Measurements from ENCODE around the gene PRR13.
"Not testable (repeated sequence)": the region's sequence is repeated elsewhere in the genome, so short reads cannot be mapped to it uniquely, and the experiment has no call there.

The PRR13 gene, protein sequence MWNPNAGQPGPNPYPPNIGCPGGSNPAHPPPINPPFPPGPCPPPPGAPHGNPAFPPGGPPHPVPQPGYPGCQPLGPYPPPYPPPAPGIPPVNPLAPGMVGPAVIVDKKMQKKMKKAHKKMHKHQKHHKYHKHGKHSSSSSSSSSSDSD

DNA sequence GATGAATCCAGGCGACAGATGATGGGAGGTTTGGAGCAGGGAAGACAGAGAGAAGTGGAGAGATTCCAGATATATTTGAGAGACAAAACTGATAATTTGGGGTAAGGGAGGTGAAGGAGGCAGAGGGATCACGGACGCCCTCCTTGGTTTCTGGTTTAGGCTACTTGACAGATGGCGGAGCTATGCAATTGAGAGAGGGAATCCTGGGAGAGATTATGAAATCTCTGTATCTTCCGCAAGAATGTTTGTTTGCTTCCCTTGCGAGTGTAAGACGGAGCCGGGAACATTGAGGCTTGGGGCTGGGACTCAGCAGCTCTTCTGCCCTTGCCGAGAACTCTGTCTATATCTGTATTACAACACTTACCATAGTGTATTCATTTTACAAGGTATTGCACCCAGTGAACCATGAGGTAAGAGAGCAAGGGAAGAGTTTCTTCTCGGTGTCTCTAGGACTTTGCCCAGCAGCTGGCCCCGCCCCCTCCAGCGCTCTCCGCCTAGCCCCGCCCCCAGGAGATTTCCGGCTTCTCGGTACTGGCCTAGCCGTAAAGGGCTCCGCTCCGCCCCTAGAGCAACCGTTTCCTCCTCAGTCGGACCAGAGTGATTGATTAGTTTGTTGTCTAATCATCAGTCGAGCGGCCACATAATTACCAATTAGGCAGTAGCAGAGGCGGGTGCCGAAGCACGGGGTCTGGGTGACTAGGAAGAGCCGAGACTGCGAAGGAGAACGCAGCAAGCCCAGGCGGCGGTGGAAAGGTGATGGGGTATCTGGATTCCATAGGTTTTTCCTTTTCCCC is at the start of gene PRR13:
PRR13 (plus strand) TSS at position 695 of the 794 bp plus-strand sequence. CDS start 981 bp downstream, outside the sequence.
- DNase-seq (ENCODE audit: low read depth in 2 of 2) = peak; percentile 98 to 99

DNA sequence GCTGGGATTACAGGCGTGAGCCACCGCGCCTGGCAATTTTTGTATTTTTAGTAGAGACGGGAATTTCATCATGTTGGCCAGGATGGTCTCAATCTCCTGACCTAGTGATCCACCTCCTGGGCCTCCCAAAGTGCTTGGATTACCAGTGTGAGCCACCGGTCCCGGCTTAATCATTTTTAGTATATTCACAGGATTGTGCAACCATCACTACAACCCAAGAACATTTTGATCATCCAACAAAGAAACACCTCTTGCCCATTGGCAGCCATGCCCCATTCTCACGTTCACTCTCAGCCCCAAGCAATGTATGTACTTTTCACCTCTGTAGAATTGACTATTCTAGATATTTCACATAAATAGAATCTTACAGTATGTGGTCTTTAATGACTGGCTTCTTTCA is 41.6 kb upstream of the PRR13 start:
- DNase-seq (ENCODE audit: low read depth in 2 of 2) = no peak

DNA sequence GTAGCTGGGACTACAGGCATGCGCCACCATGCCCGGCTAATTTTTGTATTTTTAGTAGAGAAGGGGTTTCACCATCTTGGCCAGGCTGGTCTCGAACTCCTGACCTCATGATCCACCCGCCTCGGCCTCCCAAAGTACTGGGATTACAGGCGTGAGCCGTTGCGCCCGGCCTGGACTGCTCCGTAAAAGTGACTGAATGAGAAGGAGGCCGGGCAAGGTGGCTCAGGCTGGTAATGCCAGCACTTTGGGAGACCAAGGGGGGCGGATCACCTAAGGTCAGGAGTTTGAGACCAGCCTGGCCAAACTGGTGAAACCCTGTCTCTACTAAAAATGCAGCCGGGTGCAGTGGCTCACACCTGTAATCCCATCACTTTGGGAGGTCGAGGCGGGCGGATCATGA is 39.2 kb upstream of the PRR13 start:
- DNase-seq (ENCODE audit: low read depth in 2 of 2) = not testable (repeated sequence)

DNA sequence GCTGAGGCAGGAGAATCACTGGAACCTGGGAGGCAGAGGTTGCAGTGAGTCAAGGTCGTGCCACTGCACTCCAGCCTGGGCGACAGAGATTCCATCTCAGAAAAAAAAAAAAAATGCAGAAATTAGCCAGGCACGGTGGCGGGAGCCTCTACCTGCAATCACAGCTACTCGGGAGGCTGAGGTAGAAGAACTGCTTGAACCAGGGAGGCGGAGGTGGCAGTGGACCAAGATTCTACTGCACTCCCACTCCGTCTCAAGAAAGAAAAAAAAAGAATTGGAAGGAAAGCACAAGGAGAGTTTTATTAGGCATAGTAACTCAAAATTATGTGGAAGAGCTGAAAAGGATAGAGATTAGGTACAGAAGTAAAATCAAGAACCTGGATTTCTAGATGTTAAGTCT is 38.7 kb upstream of the PRR13 start:
- no peak for DNase-seq (ENCODE audit: low read depth in 2 of 2)

DNA sequence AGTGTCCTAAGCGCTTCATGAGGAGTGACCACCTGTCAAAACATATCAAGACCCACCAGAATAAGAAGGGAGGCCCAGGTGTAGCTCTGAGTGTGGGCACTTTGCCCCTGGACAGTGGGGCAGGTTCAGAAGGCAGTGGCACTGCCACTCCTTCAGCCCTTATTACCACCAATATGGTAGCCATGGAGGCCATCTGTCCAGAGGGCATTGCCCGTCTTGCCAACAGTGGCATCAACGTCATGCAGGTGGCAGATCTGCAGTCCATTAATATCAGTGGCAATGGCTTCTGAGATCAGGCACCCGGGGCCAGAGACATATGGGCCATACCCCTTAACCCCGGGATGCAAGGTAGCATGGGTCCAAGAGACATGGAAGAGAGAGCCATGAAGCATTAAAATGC is 30.6 kb upstream of the PRR13 start:
- no peak for DNase-seq (ENCODE audit: low read depth in 2 of 2)

DNA sequence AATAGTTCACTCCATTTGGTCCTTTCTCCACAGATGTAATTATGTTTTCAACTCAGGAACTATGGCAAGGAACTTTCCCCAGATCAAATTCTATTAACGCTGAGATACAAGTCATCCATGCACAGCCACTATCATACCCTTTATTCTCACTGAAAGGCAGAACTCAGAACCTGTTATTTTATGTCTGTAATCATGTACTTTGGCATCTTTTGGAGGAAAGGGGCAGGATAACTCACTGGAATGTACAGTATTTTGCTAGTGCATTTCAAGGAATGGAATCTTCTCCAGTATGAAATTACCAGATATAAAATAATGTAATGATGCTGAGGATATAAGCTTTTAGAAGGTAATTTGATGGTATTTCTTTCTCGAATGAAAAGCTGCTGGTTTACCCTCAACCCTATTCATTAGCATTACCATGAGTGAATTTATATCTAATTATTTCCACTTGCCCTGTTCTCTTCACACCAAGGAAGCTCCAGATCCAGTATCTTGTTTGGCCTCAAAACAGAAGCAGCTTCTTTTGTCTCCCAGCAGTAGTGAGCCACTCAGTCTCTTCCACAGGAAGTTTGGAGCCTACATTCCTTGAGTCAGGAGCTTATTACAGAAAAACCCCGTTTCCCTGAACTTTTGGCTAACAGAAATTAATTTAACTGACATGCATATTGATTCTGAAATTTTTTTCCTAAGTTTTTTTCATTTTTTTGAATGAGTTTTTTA is 27.9 kb upstream of the PRR13 start:
- no peak for DNase-seq (ENCODE audit: low read depth in 2 of 2)

DNA sequence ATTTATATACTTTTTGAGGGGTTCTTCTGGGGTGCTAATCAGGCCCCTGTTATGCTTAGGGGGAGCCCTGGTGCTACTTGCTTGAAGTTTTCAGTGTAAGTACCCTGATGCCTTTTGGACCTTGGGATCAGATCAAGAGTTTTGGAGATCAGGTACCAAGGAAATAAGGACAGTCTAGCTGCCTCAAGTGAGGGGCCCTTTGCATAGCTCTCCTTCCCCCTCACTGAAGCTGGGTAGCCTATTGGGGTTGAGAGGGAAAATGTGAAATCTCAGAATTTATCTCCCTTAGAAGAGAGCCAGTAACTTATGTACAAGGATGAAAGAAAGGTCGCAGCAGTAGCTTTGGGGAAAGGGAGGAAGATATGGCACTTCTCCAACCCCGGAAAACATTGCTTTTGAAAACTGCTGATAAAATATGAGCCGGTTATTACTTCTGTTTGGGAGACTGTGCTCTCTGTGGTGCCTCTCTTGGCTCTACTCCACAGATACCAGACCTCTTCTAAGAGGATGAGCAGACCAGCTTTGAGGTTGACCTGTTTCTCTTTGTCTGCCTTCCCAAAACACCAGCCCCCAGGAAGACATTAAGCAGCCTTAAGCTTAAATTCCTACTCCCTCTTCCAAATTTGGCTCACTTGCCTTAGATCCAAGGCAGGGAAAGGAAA is 26.6 kb upstream of the PRR13 start:
- no peak for DNase-seq (ENCODE audit: low read depth in 2 of 2)

DNA sequence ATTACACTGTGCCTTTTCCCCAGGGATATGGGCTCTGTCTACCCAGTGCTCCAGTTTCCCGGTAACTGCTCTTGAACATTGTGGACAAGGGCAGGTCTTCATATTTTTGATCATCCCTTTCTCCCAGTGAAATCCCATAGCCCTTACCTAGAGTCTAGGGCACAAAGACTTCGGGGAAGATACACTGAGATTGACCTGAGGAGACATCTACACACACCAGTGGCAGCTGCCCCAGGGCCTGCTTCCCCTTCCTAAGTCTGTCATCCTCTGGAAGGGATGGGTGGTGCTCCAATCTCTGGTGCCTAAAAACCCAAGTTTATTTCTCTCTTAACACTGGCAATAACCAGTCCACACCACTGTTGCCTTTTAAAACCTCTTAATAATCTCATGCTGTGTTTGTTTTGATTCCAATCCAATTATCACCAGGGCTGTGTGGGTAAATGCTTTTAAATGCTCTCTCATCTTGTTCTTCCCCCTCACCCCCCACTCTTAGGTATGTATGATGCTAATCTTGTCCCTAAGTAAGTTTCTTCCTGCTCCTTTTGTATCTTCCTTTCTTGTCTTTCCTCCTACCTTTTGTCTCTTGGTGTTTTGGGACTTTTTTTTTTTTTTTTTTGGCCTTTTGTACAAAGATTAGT is 25.7 kb upstream of the PRR13 start:
- DNase-seq (ENCODE audit: low read depth in 2 of 2) = not testable (repeated sequence)

DNA sequence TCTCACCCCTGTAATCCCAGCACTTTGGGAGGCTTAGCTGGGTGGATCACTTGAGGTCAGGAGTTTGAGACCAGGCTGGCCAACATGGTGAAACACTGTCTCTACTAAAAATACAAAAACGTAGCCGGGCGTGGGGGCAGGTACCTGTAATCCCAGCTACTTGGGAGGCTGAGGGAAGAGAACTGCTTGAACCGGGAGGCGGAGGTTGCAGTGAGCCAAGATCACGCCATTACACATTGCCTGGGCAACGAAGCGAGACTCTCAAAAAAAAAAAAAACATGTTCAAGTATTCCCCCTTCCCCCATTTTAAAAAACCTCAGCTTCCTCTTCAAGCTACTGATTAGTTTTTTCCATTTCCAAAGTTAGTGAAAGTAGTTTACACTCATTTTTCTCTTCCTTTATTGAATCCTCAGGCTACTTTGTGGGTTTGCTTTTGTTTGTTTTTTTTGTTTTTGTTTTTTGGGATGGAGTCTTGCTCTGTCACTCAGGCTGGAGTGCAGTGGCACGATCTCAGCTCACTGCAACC is 24.2 kb upstream of the PRR13 start:
- not testable (repeated sequence) for DNase-seq (ENCODE audit: low read depth in 2 of 2)

DNA sequence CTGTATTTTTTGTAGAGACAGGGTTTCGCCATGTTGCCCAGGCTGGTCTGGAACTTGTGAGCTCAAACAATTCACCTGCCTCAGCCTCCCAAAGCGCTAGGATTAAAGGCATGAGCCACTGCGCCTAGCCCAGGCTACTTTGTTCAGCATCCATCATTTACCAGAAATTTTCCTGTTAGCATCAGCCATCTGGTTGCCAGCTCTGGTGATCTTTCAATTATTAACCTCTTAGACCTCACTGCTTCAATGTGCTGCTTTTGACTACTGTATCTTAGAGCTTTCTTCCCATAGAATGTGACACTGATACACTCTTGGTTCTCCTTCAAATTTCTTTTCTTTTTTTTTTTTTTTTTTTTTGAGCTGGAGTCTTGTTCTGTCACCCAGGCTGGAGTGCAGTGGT is 23.3 kb upstream of the PRR13 start:
- no peak for DNase-seq (ENCODE audit: low read depth in 2 of 2)

DNA sequence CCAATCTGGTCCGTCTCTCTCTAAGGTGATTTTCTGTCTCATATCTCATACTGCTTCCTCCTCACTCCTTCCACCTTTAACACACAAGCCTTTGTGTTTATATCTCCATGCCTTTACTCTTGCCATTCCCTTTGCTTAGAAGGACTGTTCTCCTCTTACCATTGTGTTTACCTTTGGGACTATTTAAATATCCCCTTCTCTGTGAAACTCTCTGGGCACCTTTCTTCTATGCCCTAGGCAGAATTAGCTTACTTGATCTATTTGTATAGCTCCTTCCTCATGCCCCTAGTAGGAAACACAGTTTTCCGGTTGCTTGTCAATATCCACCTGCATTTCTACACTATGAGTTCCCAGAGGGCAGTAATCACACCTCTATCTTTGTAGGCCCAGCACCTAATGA is 21.8 kb upstream of the PRR13 start:
- no peak for DNase-seq (ENCODE audit: low read depth in 2 of 2)

DNA sequence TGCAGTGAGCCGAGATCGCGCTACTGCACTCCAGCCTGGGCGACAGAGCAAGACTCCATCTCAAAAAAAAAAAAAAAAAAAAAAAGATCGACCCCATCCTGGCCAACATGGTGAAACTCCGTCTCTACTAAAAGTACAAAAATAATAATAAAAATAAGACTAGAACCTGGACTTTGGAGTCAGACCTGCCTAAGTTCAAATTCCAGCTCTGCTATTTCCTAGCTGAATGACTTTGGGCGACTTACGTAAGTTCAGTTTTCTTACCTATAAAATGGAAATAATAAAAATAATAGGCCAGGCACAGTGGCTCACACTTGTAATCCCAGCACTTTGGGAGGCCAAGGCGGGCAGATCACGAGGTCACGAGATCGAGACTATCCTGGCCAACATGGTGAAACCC is 19.3 kb upstream of the PRR13 start:
- not testable (repeated sequence) for DNase-seq (ENCODE audit: low read depth in 2 of 2)

DNA sequence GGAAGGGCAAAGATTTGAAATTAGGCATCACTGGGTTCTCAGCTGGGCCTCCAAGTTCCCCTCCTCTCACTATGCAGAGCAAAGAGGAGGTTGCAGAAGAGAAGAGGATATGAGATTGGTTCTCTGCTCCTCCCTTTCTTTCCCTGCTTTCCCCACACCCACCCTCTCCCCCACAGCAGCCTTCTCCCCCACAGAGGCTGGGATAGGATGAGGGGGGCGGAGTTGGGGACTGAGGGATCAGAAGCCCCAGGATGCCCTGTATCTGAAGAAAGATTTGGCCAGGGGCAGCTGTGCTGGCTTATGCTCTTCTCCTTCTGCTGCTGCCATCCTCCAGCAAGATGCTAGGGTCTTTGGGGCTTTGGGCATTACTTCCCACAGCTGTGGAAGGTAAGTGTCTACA is 17.9 kb upstream of the PRR13 start, which contains the start of gene AMHR2:
AMHR2 (plus strand) TSS at position 259 of the 400 bp plus-strand sequence; CDS start at position 339, 80 bp downstream.
- no peak for DNase-seq (ENCODE audit: low read depth in 2 of 2)

DNA sequence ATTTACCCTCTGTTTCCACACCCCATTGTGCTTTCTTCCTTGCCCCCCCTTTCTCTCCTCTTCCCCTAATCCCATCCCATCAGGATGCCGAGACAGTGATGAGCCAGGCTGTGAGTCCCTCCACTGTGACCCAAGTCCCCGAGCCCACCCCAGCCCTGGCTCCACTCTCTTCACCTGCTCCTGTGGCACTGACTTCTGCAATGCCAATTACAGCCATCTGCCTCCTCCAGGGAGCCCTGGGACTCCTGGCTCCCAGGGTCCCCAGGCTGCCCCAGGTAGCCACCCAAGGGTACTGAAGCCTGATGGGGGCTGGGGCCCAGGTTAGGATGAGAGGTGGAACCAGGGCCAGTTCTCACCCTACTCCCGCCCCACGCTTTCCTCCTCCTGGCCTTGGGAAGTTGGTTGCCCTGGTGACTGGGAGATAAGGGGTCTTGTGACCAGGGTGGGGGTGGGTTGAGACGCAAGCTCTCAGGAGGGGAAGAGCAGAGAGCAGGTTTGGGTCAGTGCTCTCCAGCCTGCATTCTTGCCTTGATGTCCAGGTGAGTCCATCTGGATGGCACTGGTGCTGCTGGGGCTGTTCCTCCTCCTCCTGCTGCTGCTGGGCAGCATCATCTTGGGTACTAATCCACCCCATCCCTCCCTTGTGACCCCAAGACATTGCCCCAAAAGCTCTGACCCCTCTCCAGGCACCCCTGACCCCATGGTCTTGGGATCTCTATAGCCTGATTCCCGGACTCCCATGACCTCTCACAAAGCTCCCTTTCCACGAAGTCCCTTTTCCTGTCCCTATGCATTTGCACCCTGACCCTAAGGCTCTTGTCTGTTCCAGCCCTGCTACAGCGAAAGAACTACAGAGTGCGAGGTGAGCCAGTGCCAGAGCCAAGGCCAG is 16.7 kb upstream of the PRR13 start:
- DNase-seq (ENCODE audit: low read depth in 2 of 2) = no peak

DNA sequence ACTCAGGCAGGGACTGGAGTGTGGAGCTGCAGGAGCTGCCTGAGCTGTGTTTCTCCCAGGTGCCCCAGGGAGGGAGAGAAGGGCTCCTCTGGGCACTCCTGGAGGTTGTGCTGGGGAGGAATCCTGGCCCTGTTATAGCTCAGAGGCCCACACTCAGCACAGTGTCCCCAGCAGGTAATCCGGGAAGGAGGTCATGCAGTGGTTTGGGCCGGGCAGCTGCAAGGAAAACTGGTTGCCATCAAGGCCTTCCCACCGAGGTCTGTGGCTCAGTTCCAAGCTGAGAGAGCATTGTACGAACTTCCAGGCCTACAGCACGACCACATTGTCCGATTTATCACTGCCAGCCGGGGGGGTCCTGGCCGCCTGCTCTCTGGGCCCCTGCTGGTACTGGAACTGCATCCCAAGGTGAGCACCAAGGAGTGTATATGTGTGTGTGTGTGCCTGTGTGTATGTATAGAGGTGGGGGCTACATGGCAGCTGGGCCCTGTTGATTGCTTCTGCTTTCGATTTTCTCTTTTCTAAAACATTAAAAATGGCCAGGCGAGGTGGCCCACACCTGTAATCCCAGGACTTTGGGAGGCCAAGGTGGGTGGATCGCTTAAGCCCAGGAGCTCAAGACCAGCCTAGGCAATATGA is 15.9 kb upstream of the PRR13 start:
- DNase-seq (ENCODE audit: low read depth in 2 of 2) = no peak

DNA sequence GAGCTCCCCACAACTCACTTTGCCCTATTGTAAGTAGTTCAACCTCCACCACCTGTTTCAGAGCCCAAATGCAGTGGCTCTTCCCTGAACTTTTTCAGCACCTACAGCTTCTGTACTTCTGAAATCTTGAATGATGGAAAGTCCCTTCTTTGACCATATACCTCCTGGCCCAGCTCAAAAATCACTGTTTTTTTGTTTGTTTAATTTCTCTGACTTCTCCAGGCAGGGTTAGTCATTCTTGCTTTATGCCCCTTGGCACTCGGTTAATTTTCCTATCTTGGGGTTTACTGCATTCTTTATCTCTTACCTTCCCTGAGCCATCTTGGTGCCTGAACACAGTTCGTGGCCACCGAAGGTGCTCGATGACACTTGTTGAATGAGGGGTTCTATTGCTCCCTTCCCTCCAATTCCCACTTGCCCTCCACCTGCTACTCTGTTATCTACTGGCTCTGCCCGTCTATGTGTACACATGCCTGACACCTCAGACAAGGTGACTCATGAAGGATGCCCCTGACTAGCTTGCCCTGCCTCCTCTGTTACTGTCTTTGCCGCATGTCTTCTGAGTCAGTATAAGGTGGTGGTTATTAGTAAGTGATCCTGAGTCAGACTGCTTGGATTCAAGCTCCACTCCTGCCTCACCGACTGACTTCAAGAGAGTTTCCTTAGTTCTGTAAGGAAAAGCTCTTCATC is 13.5 kb upstream of the PRR13 start:
- peak; percentile 45 to 53 for DNase-seq (ENCODE audit: low read depth in 2 of 2)

DNA sequence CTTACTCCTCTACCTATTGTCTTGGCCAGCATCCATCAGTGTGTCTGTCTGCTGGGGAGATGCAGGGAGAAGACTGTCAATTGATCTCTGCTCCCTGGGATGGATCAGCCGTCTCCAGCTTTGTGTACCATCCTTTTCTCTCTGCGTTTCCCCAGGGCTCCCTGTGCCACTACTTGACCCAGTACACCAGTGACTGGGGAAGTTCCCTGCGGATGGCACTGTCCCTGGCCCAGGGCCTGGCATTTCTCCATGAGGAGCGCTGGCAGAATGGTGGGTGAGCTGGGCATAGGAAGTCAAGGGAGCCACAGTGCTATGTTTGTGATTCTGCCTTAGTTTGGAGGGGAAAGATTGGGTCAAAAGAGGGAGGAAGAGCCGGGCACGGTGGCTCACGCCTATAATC is 12.8 kb upstream of the PRR13 start:
- no peak for DNase-seq (ENCODE audit: low read depth in 2 of 2)

DNA sequence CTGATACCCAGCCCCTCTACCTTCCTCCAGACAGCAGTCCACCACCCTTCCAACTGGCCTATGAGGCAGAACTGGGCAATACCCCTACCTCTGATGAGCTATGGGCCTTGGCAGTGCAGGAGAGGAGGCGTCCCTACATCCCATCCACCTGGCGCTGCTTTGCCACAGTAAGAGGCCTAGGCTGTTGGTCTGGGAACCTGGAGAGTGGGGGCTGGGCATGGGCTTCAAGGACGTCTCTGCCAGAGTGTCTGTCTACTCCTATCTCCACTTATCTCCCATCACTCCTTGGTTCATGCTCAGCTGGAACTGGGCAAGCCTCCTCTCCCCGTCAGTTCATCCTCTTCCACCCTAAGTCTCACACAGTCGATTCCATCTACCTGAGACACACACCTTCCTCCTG is 11.4 kb upstream of the PRR13 start:
- no peak for DNase-seq (ENCODE audit: low read depth in 2 of 2)

DNA sequence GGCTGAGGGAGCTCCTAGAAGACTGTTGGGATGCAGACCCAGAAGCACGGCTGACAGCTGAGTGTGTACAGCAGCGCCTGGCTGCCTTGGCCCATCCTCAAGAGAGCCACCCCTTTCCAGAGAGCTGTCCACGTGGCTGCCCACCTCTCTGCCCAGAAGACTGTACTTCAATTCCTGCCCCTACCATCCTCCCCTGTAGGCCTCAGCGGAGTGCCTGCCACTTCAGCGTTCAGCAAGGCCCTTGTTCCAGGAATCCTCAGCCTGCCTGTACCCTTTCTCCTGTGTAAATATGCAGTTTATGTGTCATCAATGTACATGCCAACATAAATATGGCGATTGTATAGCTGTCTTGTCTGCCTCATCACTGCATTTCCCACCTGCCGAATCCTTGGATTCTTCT is 10.3 kb upstream of the PRR13 start:
- DNase-seq (ENCODE audit: low read depth in 2 of 2) = no peak
